A549 treated with dexamethasone at 1 μM for 4 hours (cell line): ENCODE data around the gene SPAG6. TPM values are rescaled to one million over a fixed set of nuclear protein-coding genes. Genes with fewer than 3 reads are reported as not detected.

Experiments
- total RNA-seq: library from RNA; stranded (reverse); fragments of 200-300 nt; extraction: Qiagen RNA extraction; gene quantifications from 5 replicates; pipeline ENCODE4 v1.2.3, GENCODE V29; 2022

The SPAG6 gene
- 0.07 TPM in 1 of 5 replicates, not detected in the others for total RNA-seq

DNA sequence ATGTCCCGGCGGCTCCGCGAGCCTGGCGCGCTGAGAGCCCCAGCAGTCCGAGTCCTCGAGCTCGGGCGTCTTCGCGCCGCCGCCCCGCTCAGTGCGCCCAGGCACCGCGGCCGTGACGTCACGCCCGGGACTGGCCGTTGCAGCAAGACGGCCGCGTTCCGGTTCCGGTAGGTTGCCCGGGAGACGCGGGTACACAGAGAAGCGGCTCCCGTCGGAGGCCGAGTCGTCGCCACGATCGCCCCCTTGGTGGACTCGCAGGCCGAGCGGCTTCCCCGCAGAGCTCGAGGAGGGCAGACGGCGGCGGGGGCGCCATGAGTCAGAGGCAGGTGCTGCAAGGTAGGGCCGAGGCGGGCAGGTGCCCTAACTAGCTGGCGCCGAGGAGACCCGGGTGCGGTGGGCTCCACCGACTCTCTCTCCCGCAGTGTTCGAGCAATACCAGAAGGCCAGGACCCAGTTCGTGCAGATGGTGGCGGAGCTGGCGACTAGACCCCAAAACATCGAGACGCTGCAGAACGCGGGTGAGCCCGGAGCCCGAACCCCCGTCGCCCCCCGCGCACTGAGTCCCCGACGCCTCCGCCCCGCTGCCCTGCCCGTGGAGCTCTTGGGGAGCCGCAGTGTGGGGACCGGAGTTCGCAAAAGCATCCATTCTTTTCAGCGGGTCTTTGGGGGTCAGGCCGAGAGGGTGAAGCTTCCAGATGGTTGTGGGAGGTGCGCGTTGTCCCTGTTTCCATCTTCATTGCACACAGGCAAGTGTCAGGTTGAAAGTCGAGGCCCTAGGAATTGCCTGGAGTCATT, at the start of gene SPAG6:
Gene SPAG6, plus strand, starts transcription at position 196 of the 795 bp plus-strand sequence. Its CDS starts 116 bp downstream, at position 312.

DNA sequence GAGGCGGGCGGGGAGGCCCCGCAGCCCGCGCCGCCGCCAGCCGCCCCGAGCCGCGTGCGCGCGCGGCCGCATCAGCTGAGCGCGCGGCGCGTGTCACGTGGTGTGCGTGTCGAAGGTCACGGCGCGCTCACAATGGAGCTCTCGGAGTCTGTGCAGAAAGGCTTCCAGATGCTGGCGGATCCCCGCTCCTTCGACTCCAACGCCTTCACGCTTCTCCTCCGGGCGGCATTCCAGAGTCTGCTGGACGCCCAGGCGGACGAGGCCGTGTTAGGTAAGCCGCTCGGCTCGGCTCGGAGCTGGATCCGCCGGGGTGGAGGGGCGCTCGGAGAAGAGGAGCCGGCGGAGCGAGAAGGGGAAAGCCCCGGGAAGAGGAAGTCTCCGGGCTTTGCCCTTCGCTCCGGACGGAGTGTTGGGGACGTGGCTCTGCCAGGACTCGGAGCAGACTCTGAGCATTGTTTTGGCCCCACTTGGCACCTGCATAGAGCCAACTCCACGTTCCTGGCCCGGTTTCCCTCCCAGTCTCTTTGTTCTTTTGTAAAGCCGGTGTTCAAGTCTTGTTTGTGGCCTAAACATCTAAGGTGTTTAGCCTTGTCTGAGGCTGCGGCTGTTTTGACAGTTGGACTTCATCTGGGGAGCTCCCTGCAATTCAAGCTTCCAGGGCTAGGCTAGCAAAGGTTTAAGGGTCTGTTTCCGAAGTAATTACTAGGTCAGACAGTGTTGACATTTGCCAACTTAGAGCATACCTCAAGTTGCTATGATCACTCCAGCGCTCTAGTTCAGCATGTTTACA, 28.8 kb upstream of the SPAG6 start, which contains the start of gene COMMD3:
Gene COMMD3, plus strand, starts transcription at position 103 of the 790 bp plus-strand sequence. Its CDS starts 30 bp downstream, at position 133.

DNA sequence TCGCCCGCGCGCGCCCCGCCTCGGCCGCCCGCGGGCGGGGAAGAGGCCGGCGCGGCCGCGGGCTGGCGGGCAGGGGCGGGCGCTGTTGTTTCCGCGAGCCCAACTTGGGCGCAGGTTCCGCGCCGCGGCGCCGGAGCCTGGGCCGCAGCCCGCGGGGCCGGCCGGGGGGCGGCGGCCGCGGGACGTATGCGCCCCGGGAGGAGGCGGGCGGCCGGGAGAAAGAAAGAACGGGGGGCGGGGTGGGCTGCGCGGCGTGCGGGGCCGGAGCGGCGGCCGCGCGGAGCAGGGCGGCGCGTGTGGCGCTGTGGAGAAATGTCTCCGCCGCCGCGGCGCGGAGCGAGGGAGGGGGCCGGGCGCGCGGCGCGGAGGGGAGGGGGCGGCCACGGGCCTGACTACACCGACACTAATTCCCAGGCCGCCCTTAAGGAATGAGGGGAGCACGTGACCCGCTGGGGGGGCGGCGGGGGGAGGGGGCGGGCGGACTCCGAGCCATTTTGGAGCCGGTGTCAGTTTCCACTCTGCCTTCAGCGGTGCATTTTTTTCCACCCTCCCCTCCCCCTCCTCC, 24.6 kb upstream of the SPAG6 start, which contains the start of gene BMI1:
Gene BMI1, plus strand, starts transcription at position 509 of the 565 bp plus-strand sequence. CDS start 5,351 bp downstream, outside the sequence.

Other genes with a start within 250 kb of the SPAG6 start
- 0.07 to 0.18 TPM (median 0.11 TPM) in 3 of 5 replicates, not detected in the others for gene EBLN1, start 127.5 kb upstream of the SPAG6 start, total RNA-seq
- 42.1 to 46.4 TPM (median 44.5 TPM) in 5 replicates for gene COMMD3, start 29.1 kb upstream of the SPAG6 start, total RNA-seq
- gene BMI1, start 24.4 kb upstream of the SPAG6 start, total RNA-seq: 26.7 to 37.3 TPM (median 31.6 TPM) in 5 replicates